ENCODE data around the gene CD40.

DNA sequence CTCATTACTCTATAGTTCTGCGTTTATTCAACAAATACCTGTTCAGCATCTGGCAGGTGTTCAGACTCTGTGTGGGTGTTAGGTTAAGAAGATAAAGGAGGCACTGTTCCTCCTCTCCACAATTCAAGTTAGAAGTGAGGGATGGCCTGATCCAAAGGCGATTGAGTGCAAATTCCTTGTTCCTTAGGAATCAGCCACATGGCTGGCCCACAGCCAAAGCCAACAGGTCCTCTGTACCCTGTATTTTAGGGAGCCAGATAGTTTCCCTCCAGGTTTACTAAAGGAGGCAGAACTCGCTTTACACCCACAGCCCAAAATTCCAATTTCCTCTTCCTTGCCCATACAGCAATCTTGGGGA lies 5.0 kb upstream of the CD40 start:
- TF ChIP-seq, protein P1, sequence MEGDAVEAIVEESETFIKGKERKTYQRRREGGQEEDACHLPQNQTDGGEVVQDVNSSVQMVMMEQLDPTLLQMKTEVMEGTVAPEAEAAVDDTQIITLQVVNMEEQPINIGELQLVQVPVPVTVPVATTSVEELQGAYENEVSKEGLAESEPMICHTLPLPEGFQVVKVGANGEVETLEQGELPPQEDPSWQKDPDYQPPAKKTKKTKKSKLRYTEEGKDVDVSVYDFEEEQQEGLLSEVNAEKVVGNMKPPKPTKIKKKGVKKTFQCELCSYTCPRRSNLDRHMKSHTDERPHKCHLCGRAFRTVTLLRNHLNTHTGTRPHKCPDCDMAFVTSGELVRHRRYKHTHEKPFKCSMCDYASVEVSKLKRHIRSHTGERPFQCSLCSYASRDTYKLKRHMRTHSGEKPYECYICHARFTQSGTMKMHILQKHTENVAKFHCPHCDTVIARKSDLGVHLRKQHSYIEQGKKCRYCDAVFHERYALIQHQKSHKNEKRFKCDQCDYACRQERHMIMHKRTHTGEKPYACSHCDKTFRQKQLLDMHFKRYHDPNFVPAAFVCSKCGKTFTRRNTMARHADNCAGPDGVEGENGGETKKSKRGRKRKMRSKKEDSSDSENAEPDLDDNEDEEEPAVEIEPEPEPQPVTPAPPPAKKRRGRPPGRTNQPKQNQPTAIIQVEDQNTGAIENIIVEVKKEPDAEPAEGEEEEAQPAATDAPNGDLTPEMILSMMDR (IDR thresholded peaks at IDR 0.05; ENCODE audit: control extremely low read depth in 1 of 3, insufficient read depth in 1 of 3, low read depth in 1 of 3, low read length in 3 of 3), result no peak
- no peak for TF ChIP-seq POLR2AphosphoS5 (IDR thresholded peaks at IDR 0.05; ENCODE audit: low read depth, low read length)
- TF ChIP-seq, protein P2, sequence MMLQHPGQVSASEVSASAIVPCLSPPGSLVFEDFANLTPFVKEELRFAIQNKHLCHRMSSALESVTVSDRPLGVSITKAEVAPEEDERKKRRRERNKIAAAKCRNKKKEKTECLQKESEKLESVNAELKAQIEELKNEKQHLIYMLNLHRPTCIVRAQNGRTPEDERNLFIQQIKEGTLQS (IDR thresholded peaks at IDR 0.05; ENCODE audit: insufficient read depth, low read depth, low read length), result no peak
- no peak for TF ChIP-seq EZH2 (IDR thresholded peaks at IDR 0.05; ENCODE audit: low read depth, low read length, severe bottlenecking)
- no peak for TF ChIP-seq POLR2A (IDR thresholded peaks at IDR 0.05; ENCODE audit: control extremely low read depth in 1 of 2, low read depth in 2 of 2, low read length in 2 of 2)
- no peak for TF ChIP-seq YY1 (IDR thresholded peaks at IDR 0.05; ENCODE audit: low read depth, low read length)
- TF ChIP-seq SUZ12 (IDR thresholded peaks at IDR 0.05; ENCODE audit: low read length), result no peak
- no peak for TF ChIP-seq SP1 (IDR thresholded peaks at IDR 0.05; ENCODE audit: low read depth, low read length)
- TF ChIP-seq BRCA1 (IDR thresholded peaks at IDR 0.05; ENCODE audit: low read depth, low read length), result no peak
- no peak for TF ChIP-seq HDAC2 (IDR thresholded peaks at IDR 0.05; ENCODE audit: borderline replicate concordance in 1 of 2, low read depth in 2 of 2, low read length in 2 of 2)
- TF ChIP-seq EP300 (IDR thresholded peaks at IDR 0.05; ENCODE audit: borderline replicate concordance in 1 of 2, low read depth in 2 of 2, low read length in 2 of 2), result no peak

Measured in H1 (cell line).